ENCODE data around the gene ESAM.
A peak's percentile ranks its signal among the peaks of the same experiment; 100 is the strongest.

ESAM gene

GRCh38 chr11:124769806-124770774 lies 8.0 kb upstream of the ESAM start:
- no peak for DNase-seq

DNA sequence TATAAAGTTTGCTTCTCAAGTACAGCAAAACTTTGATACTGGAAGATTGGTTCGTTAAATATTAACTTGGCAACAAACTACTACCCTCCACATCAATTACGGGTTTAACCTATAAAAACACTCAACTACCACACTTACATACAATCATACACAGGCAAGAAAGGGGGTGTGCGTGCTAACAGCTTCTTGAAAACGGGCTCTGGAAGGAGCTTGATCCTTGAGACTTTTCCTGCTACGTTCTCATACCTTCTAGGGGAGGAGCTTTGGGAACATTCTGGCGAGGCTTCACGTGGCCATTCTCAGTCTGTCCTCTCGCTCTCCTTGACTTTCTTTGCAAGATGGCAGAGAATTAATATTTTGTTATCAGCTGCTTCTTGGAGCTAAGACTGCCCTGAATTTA lies 6.8 kb upstream of the ESAM start:
- no peak for DNase-seq

- no peak for DNase-seq
These were observed 4.1 kb upstream of the ESAM start for GRCh38 chr11:124766156-124766555.

DNA sequence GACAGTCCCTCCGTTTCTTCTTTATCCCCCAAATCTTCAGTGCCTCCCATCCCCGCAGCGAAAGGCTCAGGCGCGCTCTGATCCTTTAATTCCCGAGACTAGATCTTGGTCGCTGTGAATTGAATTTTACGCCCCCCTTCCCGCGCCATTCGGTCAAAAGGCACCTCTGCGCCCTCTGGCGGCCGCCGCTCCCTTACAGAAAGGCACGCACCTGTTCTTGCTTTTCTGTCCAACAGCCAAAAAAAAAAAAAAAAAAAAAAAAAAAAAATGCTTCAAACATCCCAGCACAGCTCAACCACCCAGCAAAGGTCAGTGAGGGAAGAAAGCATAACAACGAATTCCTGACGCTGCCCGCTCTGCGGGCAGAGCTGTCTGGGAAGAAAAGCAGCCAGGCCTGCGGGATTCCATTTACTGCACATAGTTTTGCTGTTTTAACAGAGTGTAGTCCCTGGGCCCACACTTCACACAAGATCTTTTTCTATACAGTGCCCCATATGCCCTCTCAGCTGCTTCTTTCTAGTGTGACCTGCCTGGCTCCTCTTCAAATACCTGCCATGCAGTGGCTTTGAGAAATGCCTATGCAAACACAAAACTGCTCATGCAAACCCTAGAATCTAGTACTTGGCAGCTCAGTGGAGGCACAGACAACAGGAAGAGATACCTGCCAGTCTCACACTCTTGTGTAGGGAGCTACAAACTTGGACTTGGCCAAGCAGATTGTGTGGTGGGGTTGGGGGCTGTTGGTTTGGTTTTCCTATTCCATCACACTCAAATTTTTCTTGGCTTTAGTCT lies 1.3 kb upstream of the ESAM start:
- DNase-seq, result peak; percentile 87

DNA sequence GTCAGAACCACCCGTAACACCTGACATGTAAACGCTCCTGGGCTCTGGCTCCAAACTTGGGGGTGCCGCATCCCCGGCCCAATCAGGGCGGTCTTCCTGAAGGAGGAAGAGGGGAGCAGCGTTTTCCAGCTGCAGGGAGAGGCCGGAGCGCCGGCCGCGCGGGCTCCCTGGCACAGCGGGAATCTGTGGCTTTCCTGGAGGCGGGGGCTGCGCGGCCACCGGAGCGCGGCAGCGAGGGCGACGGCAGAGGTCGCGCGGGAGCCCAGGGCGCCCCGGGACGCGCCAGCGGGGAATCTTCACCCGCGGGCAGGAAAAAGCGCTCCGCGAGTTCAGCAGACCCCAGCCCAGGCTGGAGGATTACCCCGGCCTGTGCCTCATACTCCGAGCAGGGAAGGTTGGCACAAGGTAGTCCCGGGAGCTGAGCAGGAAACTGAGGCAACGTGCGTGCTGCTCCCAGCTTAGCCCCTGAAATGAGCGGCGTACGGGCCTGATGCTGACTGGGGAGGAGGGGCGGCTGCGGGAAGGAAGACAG lies 600 bp upstream of the ESAM start:
- peak; percentile 31 for DNase-seq

- DNase-seq, result peak; percentile 83
These were observed 587 bp downstream of the ESAM start for GRCh38 chr11:124761301-124762104.

GRCh38 chr11:124760806-124761205 lies 1.3 kb downstream of the ESAM start:
- DNase-seq, result no peak

DNA sequence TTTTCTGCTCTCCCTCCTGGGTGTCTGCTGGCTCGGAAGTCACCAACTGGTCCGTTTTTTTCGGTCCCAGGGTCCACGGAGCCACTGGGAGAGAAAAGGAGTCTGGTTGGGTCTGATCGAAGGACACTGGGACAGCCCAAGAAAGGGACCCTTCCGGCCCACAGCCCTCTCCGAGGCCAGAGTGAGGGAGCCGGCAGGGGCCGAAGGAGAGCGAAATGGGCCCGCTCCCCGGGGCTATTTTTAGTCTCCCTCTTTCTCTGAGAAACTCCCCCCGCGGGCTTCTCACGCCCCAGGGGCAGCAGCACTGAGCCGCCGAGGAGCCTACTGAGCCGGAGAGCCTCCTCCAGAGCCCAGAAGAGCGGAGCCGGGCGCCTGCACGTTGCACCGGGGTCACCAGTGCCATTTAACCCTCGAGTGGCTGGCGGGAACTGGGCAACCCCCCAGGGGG lies 1.9 kb downstream of the ESAM start:
- no peak for DNase-seq

- no peak for DNase-seq
These were observed 2.6 kb downstream of the ESAM start for GRCh38 chr11:124759266-124760204.

DNA sequence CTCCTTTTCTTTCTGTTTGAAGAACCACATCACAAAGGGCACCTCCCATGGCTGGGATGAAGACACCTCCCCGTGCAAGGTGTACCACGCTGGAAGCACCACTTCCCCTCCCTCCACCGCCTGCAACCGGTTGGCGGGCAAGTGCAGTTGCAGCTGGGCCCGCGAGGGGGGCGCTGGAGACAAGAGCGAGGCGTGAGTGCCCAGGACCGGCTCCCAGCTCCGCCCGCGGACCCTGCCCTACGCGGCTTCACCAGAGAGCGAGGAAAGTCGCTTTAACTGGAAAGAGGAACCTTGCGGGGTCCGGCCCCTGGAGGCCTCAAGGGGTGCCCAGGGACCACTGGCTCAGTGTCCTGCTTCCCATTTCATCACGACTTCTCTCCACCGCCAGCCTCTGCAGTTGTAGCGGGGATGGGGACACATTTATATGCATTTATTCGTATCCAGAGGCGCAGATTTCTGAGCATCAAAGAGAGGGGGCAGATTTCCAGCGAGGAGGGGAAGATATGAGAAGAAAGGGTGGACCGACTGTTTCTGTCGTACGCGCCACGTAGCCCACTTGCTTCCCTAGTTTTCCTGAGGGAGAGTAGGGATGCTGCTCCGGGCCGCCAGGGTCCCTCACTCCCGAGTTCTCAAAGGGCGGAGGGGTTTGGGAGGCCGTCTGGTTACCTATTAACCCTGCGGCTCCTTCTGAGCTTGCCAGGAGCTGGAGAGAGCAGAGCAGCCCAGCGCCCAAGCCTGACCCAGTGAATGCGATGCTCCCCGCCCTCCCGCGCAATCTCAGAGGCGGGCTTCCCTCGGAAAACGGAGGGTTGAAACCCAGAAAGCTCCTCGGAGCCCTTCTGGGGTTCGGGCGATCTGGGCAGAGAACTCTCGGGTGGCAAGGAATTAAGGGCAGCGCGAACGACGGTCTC lies 3.5 kb downstream of the ESAM start:
- peak; percentile 81 for DNase-seq

GRCh38 chr11:124757320-124757719 lies 4.8 kb downstream of the ESAM start:
- DNase-seq, result no peak

DNA sequence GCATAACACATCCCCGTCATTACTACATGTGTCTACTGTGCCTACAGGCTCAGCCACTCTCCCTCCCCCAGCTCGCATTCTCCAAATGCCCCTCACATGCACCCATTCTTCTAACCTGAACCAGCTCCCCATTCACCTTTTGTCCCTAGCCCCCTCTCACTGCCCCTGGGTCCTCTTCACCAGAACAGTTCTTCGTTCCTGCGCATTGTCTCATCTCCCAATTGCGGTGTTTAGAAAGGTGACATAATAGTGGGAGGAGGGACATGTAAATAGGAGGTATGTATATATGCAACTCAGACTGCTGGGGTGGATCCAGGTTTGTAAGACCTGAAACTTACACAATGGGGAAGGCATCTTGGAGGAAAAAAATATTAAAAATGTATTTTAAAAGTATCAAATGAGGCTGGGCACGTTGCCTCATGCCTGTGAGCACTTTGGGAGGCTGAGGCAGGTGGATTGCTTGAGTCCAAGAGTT lies 5.3 kb downstream of the ESAM start:
- DNase-seq, result no peak

- DNase-seq, result no peak
These were observed 5.9 kb downstream of the ESAM start for GRCh38 chr11:124756033-124756752.

DNA sequence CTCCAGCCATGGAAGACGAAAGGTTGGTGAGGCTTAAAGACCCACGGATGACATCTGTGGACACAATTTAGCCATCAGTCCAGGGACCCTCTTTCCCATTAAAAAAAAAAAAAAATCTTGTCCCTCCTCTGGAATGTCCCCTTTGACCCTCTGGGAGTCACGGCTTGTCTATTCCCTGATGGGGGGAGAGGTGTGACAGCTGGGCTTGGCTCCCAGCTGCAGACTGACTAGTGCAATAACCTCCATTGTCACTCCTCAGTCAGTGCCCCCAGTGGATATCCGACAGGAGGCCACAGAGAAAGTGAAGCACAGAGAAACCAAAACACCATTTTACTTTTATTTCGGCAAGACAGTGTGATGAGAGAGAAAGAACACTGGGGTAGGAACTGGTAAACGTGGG lies 7.4 kb downstream of the ESAM start:
- DNase-seq, result no peak

- no peak for DNase-seq
These were observed 7.8 kb downstream of the ESAM start for GRCh38 chr11:124754309-124754708.

DNA sequence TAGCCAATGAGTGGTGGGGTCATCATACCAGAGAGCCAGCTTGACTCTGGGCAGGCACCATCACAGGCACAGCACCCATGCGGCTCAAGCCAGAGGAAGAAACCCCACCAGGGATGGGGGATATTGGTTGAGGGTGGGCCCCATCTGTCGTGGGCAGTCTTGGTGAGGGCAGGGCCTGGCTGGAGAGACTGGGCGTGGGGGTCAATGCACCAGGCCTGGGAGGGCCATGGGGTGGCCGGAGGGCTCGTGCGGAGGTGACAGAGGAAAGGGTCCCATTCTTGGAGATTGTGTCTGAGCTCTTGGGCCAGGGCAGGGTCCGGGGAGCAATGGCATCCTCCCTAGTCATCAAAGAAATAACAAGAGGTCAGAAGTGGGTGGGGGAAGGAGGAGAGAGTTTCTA lies 8.5 kb downstream of the ESAM start:
- no peak for DNase-seq

DNA sequence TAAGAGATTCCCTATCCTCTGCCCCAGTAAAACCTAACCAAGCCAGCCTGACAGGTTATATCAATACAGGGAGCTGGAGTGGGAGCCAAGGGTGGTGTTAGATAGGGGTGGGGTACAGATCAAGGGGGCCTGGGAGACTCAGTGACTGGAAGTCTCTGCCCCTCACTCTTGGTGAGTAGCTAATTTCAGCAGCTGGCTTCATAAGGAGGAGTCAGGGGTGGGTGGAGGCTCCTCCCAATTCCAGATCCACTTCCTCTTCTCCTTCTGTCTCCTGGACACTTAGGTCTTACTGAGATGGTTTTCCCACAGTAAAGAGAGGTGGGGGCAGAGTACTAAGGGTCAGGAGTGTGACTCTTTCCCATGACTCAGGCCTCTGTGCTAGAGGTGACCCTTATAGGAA lies 8.9 kb downstream of the ESAM start:
- peak; percentile 9 for DNase-seq

DNA sequence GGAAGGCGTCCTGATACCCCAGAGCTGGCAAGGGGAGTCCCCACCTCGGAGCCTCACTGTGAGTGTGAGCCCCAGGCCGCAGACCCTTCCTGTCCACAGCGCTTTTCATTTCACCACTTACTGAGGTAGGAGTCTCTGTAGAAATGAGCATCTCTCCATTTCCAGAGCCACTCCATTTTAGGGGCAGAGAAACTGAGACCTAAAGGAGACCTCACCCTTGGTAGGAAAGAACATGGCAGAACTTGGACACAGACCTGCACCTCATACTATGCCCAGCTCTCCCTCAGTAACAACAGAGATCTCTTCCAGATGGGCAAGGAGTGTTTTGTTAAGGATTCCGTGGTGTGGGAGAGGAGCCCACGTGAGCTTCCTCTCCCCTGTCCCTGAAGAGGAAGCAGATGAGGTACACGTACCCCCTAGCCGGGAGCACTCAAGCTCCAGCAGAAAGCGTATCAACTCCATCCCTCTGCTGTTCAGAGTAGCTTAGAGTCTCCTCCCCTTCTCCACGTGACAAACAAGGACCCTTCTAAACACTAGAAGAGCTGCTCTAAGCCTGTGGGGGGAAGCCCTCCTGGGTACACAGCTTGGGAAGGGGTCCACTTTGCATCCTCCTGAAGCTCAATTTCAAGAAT lies 9.5 kb downstream of the ESAM start:
- DNase-seq, result peak; percentile 19
